Astrocyte (in vitro differentiated cells and primary cell): ENCODE measurements around the gene TPD52L2. TPM values are rescaled to one million over a fixed set of nuclear protein-coding genes. Genes with fewer than 3 reads are reported as not detected.

ENCODE experiments used
- DNase-seq: peaks from one replicate; pipeline ENCODE4 v3.0.0-alpha.2; 2010; ENCODE audit warnings: low read depth
- FAIRE-seq: peaks from 2 replicates; lab custom pipeline; 2011; peaks lifted over from hg19 to GRCh38; lab: Jason Lieb, UNC
- H2AFZ ChIP-seq: 2 replicates; pipeline ENCODE4 v1.6.0; 2012; ENCODE audit warnings: low read depth, low read length, inconsistent platforms
- H3K27ac ChIP-seq: 2 replicates; pipeline ENCODE4 v1.5.1; 2011; ENCODE audit warnings: low read depth, low read length, inconsistent platforms
- H3K27me3 ChIP-seq: 2 replicates; pipeline ENCODE4 v1.6.0; 2011; ENCODE audit warnings: low read length, inconsistent platforms; ENCODE audit not compliant: insufficient read depth
- H3K36me3 ChIP-seq: 2 replicates; pipeline ENCODE4 v1.5.1; 2011; ENCODE audit warnings: low read length, inconsistent platforms; ENCODE audit not compliant: insufficient read depth
- H3K4me1 ChIP-seq: 2 replicates; pipeline ENCODE4 v1.5.1; 2011; ENCODE audit warnings: low read length, inconsistent platforms; ENCODE audit not compliant: insufficient read depth
- H3K4me2 ChIP-seq: 2 replicates; pipeline ENCODE4 v1.6.0; 2012; ENCODE audit warnings: low read length, inconsistent platforms
- H3K4me3 ChIP-seq: 2 replicates; pipeline ENCODE4 v1.5.1; 2011; ENCODE audit warnings: low read depth, mild to moderate bottlenecking, low read length, inconsistent platforms; ENCODE audit not compliant: insufficient read depth
- H3K79me2 ChIP-seq: 2 replicates; pipeline ENCODE4 v1.6.0; 2012; ENCODE audit warnings: mild to moderate bottlenecking, low read length, inconsistent platforms; ENCODE audit not compliant: insufficient read depth
- H3K9ac ChIP-seq: 2 replicates; pipeline ENCODE4 v1.6.0; 2012; ENCODE audit warnings: mild to moderate bottlenecking, low read length, inconsistent platforms
- H3K9me3 ChIP-seq: 2 replicates; pipeline ENCODE4 v1.5.1; 2012; ENCODE audit warnings: low read depth, mild to moderate bottlenecking, low read length, inconsistent platforms; ENCODE audit not compliant: insufficient read depth
- H4K20me1 ChIP-seq: 2 replicates; pipeline ENCODE4 v1.6.0; 2012; ENCODE audit warnings: low read length, inconsistent platforms; ENCODE audit not compliant: insufficient read depth
- H3K27ac Mint-ChIP-seq: one replicate; pipeline ENCODE4 v1.8.0; 2021; ENCODE audit warnings: mild to moderate bottlenecking, mixed read lengths; ENCODE audit not compliant: unreplicated experiment
- H3K27me3 Mint-ChIP-seq: one replicate; pipeline ENCODE4 v1.8.0; 2021; ENCODE audit warnings: low read depth, mixed read lengths; ENCODE audit not compliant: unreplicated experiment
- H3K36me3 Mint-ChIP-seq: one replicate; pipeline ENCODE4 v1.8.0; 2021; ENCODE audit warnings: low read depth, mixed read lengths; ENCODE audit not compliant: unreplicated experiment
- H3K4me1 Mint-ChIP-seq: one replicate; pipeline ENCODE4 v1.8.0; 2021; ENCODE audit warnings: low read depth, mixed read lengths; ENCODE audit not compliant: unreplicated experiment
- H3K4me3 Mint-ChIP-seq: one replicate; pipeline ENCODE4 v1.8.0; 2021; ENCODE audit warnings: mild to moderate bottlenecking, moderate library complexity, mixed read lengths; ENCODE audit not compliant: unreplicated experiment
- H3K9me3 Mint-ChIP-seq: one replicate; pipeline ENCODE4 v1.8.0; 2021; ENCODE audit warnings: mild to moderate bottlenecking, mixed read lengths; ENCODE audit not compliant: unreplicated experiment
- EZH2 ChIP-seq: IDR thresholded peaks from 2 replicates; pipeline ENCODE4 v1.6.1; 2012; ENCODE audit warnings: mild to moderate bottlenecking, low read length, inconsistent platforms; ENCODE audit not compliant: insufficient read depth
- total RNA-seq: library from RNA; stranded (reverse); gene quantifications from 2 replicates; pipeline ENCODE4 v1.2.1, GENCODE V29; 2021
- TF ChIP-seq, protein P1 (sequence below): IDR thresholded peaks from 2 replicates; pipeline ENCODE4 v1.5.1; 2011; ENCODE audit warnings: low read depth, mild to moderate bottlenecking, inconsistent platforms, low read length, moderate library complexity; ENCODE audit not compliant: insufficient read depth

TPD52L2 gene
- total RNA-seq, 1 donor from 2014 or later: 145 TPM

DNA sequence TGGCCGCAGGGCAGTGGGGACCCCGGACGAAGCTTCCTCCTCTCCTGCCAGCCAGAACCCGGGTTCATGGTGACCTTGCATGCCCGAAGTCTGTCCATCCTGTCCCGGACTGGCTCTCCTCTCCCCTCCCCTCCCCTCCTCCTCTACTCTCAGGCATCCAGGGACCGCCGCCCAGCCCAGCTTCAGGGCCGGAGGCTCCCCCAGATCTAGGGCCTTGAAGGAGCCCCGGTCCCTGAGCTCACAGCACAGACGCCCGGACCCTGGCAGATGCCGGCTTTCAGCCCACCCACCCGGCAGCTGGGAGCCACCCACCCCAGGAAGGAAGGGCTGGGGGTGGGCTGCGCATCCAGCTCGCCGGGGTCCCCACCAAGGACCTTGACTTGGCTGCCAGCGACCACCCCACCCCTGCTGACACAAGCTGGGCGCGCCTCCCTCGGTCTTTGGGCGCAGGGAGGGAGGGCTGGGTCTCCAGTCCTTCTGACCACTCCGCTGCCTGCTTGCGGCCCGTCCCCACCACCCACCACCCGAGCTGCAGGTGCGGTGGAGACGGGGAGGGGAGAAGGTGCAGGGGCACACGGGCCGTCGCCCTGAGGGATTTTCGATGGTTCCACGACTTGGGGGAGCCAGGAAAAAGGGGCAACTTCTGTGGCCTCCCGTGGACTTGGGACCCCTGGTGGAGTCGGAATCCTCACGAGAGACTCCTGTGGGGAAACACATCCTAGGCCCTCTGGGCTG, 9.5 kb upstream of the TPD52L2 start:
- no peak for DNase-seq
- H3K4me1 ChIP-seq: peaks cover 32% of the 10 kb centered on the region
- peak overlapping the region; percentile 67 for H3K4me2 ChIP-seq

DNA sequence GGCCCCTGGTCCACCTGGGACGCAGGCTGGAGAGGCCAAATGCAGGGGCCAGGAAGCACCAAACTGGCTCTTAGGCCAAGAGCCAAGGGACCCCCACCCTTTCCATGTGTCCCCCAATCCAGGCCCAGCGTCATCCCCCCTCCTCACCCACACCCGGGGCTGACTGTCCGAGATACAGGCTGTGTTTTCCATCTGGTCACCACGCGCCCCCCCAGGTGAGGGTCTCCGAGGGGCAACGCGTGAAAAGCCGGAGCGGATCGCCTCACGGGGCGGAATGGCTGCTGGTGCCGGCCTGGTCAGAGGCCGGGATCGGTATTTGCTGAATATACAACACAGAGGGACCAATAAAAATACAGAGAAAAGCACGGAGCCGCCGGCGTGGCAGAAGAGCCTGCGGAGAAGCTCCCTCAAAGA, 9.0 kb upstream of the TPD52L2 start:
- no peak overlapping the region for H3K4me2 ChIP-seq
- no peaks in the 10 kb centered on the region for H3K36me3 ChIP-seq
- H2AFZ ChIP-seq: no peak overlapping the region
- no peaks in the 10 kb centered on the region for H3K79me2 ChIP-seq
- Mint-ChIP-seq H3K9me3 (no peaks in the 10 kb centered on the region), H3K4me1 (peaks cover 6% of the 10 kb centered on the region), H3K36me3 (peaks cover 2% of the 10 kb centered on the region), H3K27ac (no peak overlapping the region), H3K4me3 (no peak overlapping the region), H3K27me3 (no peaks in the 10 kb centered on the region)
- H3K4me1 ChIP-seq: peaks cover 32% of the 10 kb centered on the region
- H4K20me1 ChIP-seq: no peaks in the 10 kb centered on the region
- FAIRE-seq: no peak
- no peak for TF ChIP-seq EZH2
- H3K27ac ChIP-seq: no peak overlapping the region
- no peak overlapping the region for H3K4me3 ChIP-seq
- H3K27me3 ChIP-seq: peaks cover 4% of the 10 kb centered on the region
- H3K9me3 ChIP-seq: no peaks in the 10 kb centered on the region
- DNase-seq: no peak
- no peak overlapping the region for H3K9ac ChIP-seq

More for the DNA sequence above, 9.5 kb upstream of the TPD52L2 start:
- peaks cover 6% of the 10 kb centered on the region for H3K4me1 Mint-ChIP-seq
- no peak for FAIRE-seq
- Histone ChIP-seq H4K20me1 (no peaks in the 10 kb centered on the region), H3K4me3 (peak overlapping the region; percentile 10), H3K9me3 (no peaks in the 10 kb centered on the region), H3K27me3 (peaks cover 4% of the 10 kb centered on the region), H3K27ac (no peak overlapping the region), H3K9ac (no peak overlapping the region), H2AFZ (peak overlapping the region; percentile 34), H3K79me2 (no peaks in the 10 kb centered on the region), H3K36me3 (no peaks in the 10 kb centered on the region)
- H3K4me3 Mint-ChIP-seq: no peak overlapping the region
- TF ChIP-seq EZH2: peak; percentile 24
- TF ChIP-seq, protein P1, sequence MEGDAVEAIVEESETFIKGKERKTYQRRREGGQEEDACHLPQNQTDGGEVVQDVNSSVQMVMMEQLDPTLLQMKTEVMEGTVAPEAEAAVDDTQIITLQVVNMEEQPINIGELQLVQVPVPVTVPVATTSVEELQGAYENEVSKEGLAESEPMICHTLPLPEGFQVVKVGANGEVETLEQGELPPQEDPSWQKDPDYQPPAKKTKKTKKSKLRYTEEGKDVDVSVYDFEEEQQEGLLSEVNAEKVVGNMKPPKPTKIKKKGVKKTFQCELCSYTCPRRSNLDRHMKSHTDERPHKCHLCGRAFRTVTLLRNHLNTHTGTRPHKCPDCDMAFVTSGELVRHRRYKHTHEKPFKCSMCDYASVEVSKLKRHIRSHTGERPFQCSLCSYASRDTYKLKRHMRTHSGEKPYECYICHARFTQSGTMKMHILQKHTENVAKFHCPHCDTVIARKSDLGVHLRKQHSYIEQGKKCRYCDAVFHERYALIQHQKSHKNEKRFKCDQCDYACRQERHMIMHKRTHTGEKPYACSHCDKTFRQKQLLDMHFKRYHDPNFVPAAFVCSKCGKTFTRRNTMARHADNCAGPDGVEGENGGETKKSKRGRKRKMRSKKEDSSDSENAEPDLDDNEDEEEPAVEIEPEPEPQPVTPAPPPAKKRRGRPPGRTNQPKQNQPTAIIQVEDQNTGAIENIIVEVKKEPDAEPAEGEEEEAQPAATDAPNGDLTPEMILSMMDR: no peak
- H3K27me3 Mint-ChIP-seq: no peaks in the 10 kb centered on the region
- peaks cover 2% of the 10 kb centered on the region for H3K36me3 Mint-ChIP-seq
- no peak overlapping the region for H3K27ac Mint-ChIP-seq
- no peaks in the 10 kb centered on the region for H3K9me3 Mint-ChIP-seq

DNA sequence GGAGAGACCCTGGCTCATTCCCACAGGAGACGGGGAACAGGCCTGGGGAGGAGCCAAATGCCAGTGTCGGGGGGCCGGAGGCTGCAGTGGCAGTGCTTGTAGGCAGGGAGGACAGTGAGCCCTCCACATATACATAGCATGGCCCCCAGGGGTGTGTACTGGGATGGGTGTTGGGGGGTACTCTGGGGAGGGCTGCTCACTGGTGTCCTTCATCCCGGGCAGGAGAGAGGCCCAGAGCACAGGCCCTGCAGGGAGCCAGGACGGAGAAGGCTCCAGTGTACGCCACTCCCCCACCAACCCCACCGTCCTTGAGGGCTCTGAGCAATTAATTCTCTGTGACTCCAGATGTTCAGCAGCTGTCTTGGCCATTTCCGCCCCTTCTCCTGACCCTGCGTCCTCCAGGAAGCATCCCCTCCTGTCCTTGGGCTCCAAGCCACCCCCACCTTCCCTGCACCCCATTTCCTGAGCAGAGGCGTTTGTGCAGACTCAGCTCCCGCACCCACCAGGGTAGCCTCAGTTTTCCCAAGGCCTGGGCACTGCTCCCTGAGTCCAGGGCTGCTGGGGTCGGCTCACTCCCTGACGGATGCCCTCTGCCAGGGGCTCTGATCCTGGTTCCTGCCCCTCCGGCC, 7.2 kb upstream of the TPD52L2 start:
- FAIRE-seq: no peak
- H3K27me3 Mint-ChIP-seq: no peaks in the 10 kb centered on the region
- TF ChIP-seq, protein P1: no peak
- no peak for TF ChIP-seq EZH2
- H3K27ac ChIP-seq: no peak overlapping the region
- H3K9ac ChIP-seq: peak overlapping the region; percentile 5
- peaks cover 2% of the 10 kb centered on the region for H3K36me3 Mint-ChIP-seq
- no peak overlapping the region for H2AFZ ChIP-seq
- H3K27ac Mint-ChIP-seq: no peak overlapping the region
- H4K20me1 ChIP-seq: no peaks in the 10 kb centered on the region
- H3K79me2 ChIP-seq: no peaks in the 10 kb centered on the region
- H3K9me3 Mint-ChIP-seq: no peaks in the 10 kb centered on the region
- H3K27me3 ChIP-seq: peaks cover 4% of the 10 kb centered on the region
- H3K4me1 Mint-ChIP-seq: peaks cover 6% of the 10 kb centered on the region
- peak overlapping the region; percentile 55 for H3K4me2 ChIP-seq
- H3K4me3 ChIP-seq: no peak overlapping the region
- no peak overlapping the region for H3K4me3 Mint-ChIP-seq
- peaks cover 32% of the 10 kb centered on the region for H3K4me1 ChIP-seq
- no peaks in the 10 kb centered on the region for H3K9me3 ChIP-seq
- no peak for DNase-seq
- no peaks in the 10 kb centered on the region for H3K36me3 ChIP-seq
